ENCODE results near the gene PPM1D.
"Not testable (repeated sequence)": the region's sequence is repeated elsewhere in the genome, so short reads cannot be mapped to it uniquely, and the experiment has no call there.

PPM1D gene

DNA sequence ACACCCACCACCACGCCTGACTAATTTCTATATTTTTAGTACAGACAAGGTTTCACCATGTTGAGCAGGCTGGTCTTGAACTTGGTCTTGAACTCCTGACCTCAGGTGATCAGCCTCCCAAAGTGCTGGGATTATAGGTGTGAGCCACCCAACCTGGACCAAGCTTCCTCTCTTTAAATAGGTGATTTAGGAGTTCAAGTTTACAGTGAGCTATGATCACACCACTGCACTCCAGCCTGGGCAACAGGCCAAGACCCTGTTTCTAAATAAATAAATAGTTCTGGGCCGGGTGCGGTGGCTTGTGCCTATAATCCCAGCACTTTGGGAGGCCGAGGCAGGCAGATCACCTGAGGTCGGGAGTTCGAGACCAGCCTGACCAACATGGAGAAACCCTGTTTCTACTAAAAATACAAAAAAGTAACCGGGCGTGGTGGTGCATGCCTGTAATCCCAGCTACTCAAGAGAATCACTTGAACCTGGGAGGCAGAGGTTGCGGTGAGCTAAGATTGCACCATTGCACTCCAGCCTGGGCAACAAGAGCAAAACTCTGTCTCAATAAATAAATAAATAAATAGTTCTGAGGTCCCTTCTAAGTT lies 6.5 kb upstream of the PPM1D start:
- DNase-seq (ENCODE audit: low read depth in 2 of 2): not testable (repeated sequence)

DNA sequence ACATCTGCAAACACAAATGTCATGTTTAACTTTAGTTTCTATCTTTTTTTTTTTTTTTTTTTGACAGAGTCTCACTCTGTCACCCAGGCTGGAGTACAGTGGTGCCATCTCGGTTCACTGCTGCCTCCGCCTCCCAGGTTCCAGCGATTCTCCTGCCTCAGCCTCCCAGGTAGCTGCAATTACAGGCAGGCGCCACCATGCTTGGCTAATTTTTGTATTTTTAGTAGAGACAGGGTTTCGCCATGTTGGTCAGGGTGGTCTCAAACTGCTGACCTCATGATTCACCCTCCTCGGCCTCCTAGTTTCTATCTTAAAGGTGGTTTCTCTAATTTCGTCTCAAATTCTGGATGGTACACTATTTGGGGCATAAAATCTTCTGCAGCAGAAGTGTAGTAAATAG lies 5.8 kb upstream of the PPM1D start:
- not testable (repeated sequence) for DNase-seq (ENCODE audit: low read depth in 2 of 2)

DNA sequence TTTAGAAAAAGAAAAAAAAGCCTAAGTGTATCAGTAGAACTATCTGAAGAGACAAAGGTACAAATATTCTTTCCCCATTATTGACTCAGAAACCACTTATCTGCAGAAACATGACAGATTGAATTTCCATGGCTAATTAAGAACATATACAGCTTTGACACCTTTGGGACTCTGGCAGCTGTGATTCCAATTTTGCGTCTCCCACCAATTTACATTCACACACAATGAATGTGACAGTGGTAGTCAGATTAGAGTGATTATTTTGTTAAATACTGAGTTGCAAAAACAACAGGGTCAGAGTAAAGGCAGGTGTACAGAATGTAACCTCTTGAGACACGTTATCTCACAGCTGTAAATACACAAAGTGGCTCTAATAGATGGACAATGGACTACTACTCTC lies 5.3 kb upstream of the PPM1D start:
- DNase-seq (ENCODE audit: low read depth in 2 of 2): no peak

DNA sequence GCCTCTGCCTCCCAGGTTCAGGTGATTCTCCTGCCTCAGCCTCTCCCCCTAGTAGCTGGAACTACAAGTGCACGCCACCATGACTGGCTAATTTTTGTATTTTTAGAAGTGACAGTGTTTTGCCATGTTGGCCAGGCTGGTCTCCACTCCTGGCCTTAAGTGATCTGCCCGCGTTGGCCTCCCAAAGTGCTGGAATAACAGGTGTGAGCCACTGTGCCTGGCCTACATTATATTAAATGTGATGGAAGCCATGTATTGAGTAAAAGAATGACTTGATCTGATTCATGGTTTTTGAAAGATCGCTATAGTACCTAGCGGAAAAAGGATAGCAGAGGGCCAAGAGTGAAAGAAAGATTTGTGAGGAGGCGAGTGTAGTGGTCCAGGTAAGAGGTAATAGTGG lies 2.7 kb upstream of the PPM1D start:
- no peak for DNase-seq (ENCODE audit: low read depth in 2 of 2)

DNA sequence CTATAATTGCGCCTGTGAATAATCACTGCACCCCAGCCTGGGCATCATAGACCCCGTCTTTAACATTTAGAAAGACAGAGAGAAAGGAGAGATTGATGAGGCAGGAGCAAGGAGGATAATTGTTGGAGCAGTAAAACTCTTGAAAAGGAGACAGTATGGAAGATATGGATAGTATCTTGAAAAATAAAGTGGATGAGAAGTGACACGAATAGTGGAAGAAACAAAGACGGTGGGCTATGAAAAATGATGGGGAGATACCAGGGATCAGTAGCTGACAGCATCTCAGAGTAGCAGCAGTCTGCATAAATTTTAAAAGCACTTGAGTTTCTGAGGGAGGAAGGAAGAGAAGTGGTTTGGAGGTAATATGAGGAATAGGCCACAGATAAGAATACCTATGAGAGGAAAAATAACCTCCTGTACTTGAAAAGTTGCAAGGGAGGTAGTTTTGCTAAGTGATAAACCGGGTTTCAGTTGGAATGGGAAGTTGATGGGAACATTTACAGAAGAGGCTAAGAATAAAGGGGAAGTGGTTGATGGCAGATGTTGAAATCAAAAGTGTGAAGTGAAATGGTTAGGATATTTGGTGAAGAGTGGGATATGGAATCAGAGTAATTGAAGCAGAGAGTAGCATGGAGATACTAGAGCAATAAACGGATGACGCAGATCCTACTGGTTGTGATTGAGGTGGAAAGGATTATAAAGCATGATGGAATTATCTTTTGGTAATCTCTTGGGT lies 1.8 kb upstream of the PPM1D start:
- no peak for DNase-seq (ENCODE audit: low read depth in 2 of 2)

DNA sequence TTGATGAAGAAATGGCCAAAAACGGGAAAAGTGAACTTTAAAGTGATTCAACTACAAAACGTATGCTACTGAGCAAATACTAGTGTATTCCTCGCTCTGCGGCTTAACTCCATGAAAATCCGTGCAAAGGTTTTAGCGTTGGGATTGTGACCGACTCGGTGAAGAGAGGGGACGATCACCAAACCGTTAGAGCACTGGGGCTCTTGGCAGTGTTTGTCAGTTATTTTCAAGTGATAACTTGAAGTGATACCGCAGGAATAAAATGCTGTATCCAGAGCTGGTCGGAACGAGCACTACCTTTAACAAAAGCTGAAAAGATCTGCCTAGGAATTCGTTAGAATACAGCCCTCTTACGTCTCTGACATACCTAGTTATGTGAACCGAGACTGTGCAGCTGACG lies 773 bp upstream of the PPM1D start:
- no peak for DNase-seq (ENCODE audit: low read depth in 2 of 2)

DNA sequence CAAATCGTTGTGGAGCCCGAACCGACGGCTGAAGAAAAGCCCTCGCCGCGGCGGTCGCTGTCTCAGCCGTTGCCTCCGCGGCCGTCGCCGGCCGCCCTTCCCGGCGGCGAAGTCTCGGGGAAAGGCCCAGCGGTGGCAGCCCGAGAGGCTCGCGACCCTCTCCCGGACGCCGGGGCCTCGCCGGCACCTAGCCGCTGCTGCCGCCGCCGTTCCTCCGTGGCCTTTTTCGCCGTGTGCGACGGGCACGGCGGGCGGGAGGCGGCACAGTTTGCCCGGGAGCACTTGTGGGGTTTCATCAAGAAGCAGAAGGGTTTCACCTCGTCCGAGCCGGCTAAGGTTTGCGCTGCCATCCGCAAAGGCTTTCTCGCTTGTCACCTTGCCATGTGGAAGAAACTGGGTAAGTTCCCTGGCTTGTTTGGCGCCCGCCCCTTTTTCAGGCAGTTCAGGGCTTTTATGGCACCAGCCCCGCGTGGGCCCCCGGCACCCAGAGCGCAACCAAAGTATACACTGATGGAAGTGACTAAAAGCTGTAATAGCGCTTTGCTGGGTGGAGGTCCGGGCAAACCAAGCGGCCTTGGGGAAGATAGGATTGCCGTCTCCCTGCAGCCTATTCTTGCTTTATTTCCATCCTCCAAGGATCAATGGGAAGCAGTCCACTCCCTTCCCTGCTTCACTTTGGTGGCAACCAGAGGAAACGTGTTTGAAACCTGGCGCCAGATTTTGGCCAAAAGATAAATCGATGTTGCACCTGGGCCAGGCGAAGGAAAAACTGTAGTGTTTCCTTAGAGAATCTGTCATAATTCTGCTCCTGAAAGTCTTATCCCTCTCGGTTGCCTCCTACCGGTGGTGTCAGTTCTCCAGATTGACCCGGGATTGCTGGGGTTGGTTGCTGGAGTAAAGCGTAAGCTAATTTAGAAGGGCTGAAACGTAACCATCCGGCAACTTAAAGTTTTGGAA lies 775 bp downstream of the PPM1D start:
- DNase-seq (ENCODE audit: low read depth in 2 of 2): peak; percentile 55 to 59

DNA sequence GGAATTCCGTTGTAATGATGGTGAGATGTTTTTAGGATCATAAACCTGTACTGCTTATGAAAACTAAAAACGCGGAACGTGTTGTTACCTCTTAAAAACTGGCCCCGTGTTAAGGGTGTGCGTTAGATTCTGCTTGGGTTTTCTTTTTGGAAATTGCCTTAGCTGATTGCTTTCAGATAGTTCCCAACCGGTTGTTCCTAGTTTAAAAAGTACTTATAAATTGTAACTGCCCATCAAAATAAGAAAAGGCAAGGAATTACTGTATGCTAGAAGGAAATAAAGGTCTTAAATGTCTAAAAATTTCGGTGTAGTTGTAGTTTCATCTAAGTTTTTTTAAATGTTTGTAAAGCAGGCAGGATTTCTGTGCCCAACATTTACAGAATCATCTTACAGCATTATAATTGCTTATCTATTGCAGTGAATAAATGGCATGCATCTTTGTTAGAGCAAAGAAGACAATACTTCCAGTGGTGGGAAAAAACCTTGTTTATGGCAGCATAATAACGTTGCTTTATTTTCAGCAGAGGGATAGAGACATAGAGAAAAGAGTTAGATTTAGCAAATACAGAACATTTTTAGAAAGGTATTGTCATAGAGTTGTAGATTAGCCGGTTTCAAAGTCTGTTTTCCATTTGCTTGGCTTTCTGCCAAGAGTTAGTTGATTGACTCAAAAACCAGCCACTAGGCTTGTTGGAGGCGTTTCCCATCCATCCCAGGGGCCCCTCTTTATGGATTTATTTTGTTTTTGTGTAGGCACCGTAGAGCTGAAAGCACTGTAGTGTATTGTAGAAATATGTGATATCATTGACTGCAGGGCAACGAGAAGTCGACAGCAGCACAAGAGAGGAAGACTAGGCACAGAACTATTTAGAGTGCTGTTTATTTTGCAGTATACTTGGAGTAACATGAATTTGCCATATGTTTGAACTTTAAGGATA lies 1.7 kb downstream of the PPM1D start:
- DNase-seq (ENCODE audit: low read depth in 2 of 2): peak; percentile 9 to 26

DNA sequence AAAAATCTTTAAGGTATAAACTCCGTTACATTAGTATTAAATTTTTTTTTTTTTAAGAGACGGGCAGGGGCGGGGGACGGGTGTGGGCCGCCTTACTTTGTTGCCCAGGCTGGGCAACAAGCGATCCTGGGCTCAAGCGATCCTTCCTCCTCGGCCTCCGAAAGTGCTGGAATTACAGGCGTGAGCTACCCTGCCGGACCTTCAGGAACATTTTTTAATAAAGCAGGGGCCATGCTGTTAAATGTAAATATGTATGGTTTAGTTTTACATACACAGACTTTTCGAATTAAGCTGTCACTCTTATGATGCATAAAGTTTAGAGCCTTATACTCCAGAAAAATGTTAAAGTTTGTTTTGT lies 2.4 kb downstream of the PPM1D start:
- DNase-seq (ENCODE audit: low read depth in 2 of 2): no peak

DNA sequence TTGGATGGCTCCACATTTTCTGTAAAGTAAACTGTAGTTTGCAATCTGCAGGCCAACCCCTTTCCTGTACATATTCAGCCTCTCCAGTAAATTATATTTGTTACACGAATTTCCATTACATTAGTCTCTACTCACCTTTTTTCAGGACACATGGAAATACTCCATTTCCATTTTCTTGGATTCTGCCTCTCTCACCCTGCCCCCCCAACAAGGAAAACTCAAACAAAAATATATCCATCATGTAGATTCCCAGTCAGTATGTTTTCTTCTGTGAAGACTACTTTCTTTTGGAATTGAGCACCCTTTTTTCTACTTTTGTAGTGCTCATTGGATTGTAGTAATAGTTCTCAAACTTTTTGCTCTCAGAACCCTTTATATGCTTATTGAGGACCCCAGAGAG lies 2.9 kb downstream of the PPM1D start:
- DNase-seq (ENCODE audit: low read depth in 2 of 2): no peak

DNA sequence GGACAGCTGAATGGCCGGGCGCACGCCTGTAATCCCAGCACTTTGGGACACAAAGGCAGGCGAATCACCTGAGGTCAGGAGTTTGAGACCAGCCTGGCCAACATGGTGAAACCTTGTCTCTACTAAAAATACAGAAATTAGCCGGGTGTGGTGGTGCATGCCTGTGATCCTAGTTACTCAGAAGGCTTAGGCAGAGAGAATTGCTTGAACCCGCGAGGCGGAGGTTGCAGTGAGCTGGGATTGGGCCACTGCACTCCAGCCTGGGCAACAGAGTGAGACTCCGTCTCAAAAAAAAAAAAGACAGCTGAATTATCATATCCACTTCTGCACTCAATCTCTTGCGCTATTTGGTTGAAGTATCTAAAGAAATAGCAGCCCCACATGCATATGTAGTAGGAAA lies 3.5 kb downstream of the PPM1D start:
- DNase-seq (ENCODE audit: low read depth in 2 of 2): not testable (repeated sequence)

DNA sequence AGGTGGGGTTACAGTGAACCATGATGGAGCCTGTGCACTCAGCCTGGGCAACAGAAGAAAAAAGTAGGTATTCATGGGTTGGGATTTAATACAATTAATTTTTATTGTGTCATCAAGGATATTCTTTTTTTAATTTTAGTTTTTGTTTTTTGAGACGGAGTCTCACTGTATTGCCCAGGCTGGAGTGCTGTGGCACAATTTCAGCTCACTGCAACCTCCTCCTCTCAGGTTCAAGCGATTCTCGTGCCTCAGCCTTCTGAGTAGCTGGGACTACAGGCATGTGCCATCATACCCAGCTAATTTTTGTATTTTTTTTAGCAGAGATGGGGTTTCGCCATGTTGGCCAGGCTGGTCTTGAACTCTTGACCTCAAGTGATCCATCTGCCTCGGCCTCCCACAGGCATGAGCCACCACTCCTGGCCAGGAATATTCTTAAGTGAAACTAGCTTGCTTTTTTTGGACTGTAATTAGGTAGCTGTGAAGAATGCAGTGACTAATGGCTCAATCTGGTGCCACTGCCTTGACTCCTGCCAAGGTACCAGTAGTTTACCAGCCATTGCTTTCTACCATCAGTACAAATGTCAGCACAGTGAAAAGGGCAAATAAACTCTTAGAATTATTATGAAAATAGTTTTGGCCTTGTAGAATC lies 4.8 kb downstream of the PPM1D start:
- DNase-seq (ENCODE audit: low read depth in 2 of 2): no peak

DNA sequence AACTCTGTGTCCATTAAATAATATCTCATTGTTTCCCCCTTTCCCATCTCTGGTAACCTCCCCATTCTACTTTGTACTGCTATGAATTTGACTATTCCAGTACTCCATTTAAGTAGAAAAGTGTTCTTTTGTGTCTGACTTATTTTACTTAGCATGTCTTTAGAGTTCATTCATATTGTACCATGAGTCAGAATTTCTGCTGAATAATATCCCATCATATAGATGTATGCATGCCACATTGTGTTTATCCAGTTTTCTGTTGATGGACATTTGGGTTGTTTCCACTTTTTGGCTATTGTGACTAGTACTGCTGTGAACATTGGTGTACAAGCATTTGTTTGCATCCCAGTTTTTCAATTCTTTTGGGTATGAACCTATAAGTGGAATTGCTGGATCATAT lies 6.0 kb downstream of the PPM1D start:
- DNase-seq (ENCODE audit: low read depth in 2 of 2): no peak

DNA sequence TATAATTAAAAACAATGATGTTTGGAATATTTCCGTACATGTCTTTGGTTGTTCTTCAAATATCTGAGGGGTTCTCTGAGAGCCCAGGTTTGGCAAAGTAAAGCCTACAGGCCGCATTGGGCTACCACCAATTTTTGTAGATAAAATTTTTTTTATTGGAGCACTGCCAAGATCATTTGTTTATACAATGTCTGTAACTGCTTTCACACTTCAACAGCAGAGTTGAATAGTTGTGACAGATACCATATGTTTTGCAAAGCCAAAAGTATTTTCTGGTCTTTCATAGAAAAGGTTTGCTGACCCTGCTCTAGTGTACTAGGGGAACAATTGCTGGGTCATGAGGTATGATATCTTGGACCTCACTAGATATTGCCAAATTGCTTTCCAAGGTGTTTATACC lies 10.5 kb downstream of the PPM1D start:
- no peak for DNase-seq (ENCODE audit: low read depth in 2 of 2)

DNA sequence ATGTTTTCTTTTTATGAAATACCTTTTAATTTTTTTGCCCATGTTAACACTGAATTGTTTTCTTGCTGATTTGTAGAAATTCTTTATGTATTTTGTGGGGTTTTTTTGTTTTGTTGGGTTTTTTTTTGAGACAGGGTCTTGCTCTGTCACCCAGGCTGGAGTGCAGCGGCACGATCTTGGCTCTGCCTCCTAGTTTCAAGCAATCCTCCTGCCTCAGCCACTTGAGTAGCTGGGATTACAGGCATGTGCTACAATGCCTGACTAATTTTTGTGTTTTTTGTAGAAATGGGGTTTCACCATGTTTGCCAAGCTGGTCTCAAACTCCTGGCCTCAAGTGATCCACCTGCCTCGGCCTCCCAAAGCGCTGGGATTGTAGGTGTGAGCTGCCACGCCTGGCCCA lies 11.3 kb downstream of the PPM1D start:
- not testable (repeated sequence) for DNase-seq (ENCODE audit: low read depth in 2 of 2)

DNA sequence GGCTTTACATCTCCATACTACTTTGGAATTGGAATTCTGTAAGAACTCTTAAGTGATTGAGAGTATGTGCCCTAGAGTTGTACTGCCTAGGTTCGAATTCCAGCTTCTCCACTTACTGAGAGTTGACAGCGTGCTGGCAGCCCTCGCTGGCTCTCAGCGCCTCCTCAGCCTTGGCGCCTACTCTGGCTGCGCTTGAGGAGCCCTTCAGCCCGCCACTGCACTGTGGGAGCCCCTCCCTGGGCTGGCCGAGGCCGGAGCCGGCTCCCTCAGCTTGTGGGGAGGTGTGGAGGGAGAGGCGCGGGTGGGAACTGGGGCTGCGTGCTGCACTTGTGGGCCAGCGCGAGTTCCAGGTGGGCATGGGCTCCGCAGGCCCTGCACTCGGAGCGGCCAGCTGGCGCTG lies 13.3 kb downstream of the PPM1D start:
- DNase-seq (ENCODE audit: low read depth in 2 of 2): no peak

DNA sequence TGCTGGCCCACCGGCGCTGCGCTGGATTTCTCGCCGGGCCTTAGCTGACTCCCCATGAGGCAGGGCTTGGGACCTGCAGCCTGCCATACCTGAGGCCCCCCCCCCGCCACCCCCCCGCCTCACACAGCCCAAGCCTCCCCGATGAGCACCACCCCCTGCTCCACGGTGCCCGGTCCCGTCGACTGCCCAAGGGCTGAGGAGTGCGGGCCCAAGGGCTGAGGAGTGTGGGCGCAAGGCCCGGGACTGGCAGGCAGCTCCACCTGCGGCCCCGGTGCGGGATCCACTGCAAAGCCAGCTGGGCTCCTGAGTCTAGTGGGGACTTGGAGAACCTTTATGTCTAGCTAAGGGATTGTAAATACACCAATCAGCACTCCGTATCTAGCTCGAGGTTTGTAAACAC lies 13.8 kb downstream of the PPM1D start:
- DNase-seq (ENCODE audit: low read depth in 2 of 2): not testable (repeated sequence)

DNA sequence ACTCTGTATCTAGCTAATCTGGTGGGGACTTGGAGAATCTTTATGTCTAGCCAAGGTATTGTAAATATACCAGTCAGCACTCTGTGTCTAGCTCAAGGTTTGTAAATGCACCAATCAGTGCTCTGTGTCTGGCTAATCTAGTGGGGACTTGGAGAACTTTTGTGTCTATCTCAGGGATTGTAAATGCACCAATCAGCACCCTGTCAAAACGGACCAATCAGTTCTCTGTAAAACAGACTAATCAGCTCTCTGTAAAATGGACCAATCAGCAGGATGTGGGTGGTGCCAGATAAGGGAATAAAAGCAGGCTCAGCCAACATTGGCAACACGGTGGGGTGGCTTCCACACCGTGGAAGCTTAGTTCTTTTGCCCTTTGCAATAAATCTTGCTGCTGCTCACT lies 14.3 kb downstream of the PPM1D start:
- not testable (repeated sequence) for DNase-seq (ENCODE audit: low read depth in 2 of 2)

DNA sequence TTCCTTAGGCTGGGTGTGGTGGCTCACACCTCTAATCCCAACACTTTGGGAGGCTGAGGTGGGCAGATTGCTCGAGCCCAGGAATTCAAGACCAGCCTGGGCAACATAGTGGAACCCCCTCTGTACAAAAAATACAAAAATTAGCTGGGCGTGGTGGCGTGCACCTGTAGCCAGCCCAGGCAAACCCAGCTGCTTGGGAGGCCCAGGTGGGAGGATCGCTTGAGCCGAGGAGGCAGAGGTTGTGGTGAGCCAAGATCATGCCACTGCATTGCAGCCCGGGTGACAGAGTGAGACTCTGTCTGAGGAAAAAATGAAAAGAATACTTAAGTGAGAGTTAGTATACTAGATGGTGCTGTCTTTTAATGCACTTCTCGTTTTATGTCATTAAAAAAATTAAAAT lies 15.1 kb downstream of the PPM1D start:
- no peak for DNase-seq (ENCODE audit: low read depth in 2 of 2)

DNA sequence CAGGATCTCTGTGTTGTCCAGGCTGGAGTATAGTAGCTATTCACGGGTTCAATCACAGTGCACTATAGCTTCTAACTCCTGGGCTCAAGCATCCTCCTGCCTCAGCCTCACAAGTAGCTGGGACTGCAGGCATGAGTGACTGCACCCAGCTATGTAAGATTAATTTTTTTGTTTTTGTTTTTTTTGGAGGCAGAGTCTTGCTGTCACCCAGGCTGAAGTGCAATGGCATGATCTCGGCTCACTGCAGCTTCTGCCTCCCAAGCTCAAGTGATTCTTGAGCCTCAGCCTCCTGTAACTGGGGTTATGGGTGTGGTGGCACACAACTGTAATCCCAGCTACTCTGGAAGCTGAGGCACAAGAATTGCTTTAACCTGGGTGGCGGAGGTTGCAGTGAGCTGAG lies 15.8 kb downstream of the PPM1D start:
- DNase-seq (ENCODE audit: low read depth in 2 of 2): no peak

DNA sequence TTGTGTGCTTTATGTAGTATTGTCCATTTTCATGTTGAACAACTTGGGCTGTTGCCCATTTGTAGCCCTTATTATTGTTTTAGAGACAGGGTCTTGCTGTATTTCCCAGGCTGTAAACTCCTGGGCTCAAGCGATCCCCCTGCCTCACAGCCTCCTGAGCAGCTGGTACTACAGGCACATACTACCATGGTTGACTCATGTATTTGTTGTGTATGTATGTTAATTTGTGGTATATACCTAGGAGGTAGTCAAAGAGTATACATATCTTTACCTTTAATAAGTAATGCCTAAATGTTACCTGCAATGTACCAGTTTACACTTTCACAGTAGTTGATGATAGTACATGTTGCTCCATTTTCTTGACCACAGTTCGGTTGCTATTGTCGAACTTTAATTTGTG lies 18.1 kb downstream of the PPM1D start:
- DNase-seq (ENCODE audit: low read depth in 2 of 2): no peak
